HCT116 (cell line): ENCODE results near the gene PHF10. TPM values are rescaled to one million over a fixed set of nuclear protein-coding genes. Genes with fewer than 3 reads are reported as not detected.

Experiments used
- ATAC-seq: fragments of 200-7000 bp; cut with Tn5 transposase; 2 replicates; pipeline ENCODE4 v1.9.1; 2020; ENCODE audit warnings: mild to moderate bottlenecking, moderate library complexity
- BruUV-seq: library from RNA; stranded (reverse); fragments of 400-500 nt; replicated peaks from 2 replicates; lab custom pipeline; 2021; lab: Mats Ljungman, UMichigan
- CTCF ChIA-PET: fragments of 300-600 bp; sonication (Branson Sonifier 250); formaldehyde crosslinking; loops from one replicate; lab custom pipeline; 2021; ENCODE audit warnings: antibody characterized with exemption; lab: Charles Lee
- POLR2A ChIA-PET: fragments of 300-600, 350-600 bp; sonication (Branson Sonifier 250); formaldehyde crosslinking; loops from one replicate; lab custom pipeline; 2021; ENCODE audit warnings: antibody characterized with exemption; lab: Charles Lee
- RAD21 ChIA-PET, 2 experiments: fragments of 300-600 bp; sonication (Branson Sonifier 250); formaldehyde crosslinking; loops; one replicate each; lab custom pipeline; 2023; ENCODE audit warnings: low total read pairs in 2 of 2; ENCODE audit not compliant: uncharacterized antibody in 2 of 2, unreplicated experiment in 2 of 2, low non-redundant PET in 1 of 2; lab: Charles Lee
- DNase-seq: peaks from one replicate; pipeline ENCODE4 v3.0.0-alpha.2; 2010; ENCODE audit warnings: low read depth, low spot score
- H2AFZ ChIP-seq: fragments of 200-600 bp; shearing (Covaris generic), sonication (generic); 2 replicates; pipeline ENCODE4 v1.6.1; 2017; ENCODE audit warnings: low read depth, mixed run types, mixed read lengths, antibody characterized with exemption, low read length; ENCODE audit not compliant: poor library complexity, severe bottlenecking
- H3K27ac ChIP-seq: 2 replicates; pipeline ENCODE4 v1.5.1; 2012; ENCODE audit warnings: low read depth, low read length
- H3K27me3 ChIP-seq: fragments of 200-600 bp; sonication (generic); 2 replicates; pipeline ENCODE4 v1.6.1; 2016; ENCODE audit warnings: mixed run types, low read length, mixed read lengths; ENCODE audit not compliant: insufficient read depth
- H3K36me3 ChIP-seq, 2 experiments: fragments of 200-500 bp in 1 of 2; fragments of 200-600 bp in 1 of 2; sonication (Bioruptor generic) in 1 of 2; sonication (generic) in 1 of 2; 2 replicates each; pipeline versions ENCODE4 v1.5.1 to v1.6.1; 2014 to 2016; ENCODE audit warnings: low read length in 2 of 2, inconsistent platforms in 1 of 2, mixed read lengths in 1 of 2, mixed run types in 1 of 2; ENCODE audit not compliant: insufficient read depth in 2 of 2, control insufficient read depth in 1 of 2
- H3K4me1 ChIP-seq, 2 experiments: fragments of 200-600 bp in 1 of 2; sonication (generic) in 1 of 2; 2 replicates each; pipeline versions ENCODE4 v1.5.1 to v1.6.1; 2012 to 2017; ENCODE audit warnings: low read length in 2 of 2, inconsistent platforms in 1 of 2, mild to moderate bottlenecking in 1 of 2, mixed read lengths in 1 of 2, mixed run types in 1 of 2, moderate library complexity in 1 of 2; ENCODE audit not compliant: insufficient read depth in 2 of 2, control insufficient read depth in 1 of 2
- H3K4me2 ChIP-seq: fragments of 200-600 bp; sonication (generic); 2 replicates; pipeline ENCODE4 v1.6.1; 2017; ENCODE audit warnings: mixed run types, low read length, mixed read lengths
- H3K4me3 ChIP-seq, 2 experiments: fragments of 200-600 bp in 1 of 2; sonication (generic) in 1 of 2; replicated peaks in 1 of 2; 2 replicates each; pipeline ENCODE4 v1.5.1; 2011 to 2016; ENCODE audit warnings: low read length in 2 of 2, control low read depth in 1 of 2, low read depth in 1 of 2, mild to moderate bottlenecking in 1 of 2, mixed read lengths in 1 of 2, mixed run types in 1 of 2
- H3K79me2 ChIP-seq: fragments of 200-600 bp; sonication (generic); 2 replicates; pipeline ENCODE4 v1.6.1; 2017; ENCODE audit warnings: mild to moderate bottlenecking, mixed run types, low read length, moderate library complexity, mixed read lengths; ENCODE audit not compliant: insufficient read depth
- H3K9ac ChIP-seq: fragments of 200-600 bp; sonication (generic); 2 replicates; pipeline ENCODE4 v1.6.1; 2016; ENCODE audit warnings: low read length, mixed read lengths
- H3K9me2 ChIP-seq: fragments of 200-600 bp; sonication (generic), shearing (Covaris generic); 2 replicates; pipeline ENCODE4 v1.6.1; 2017; ENCODE audit warnings: mixed run types, mild to moderate bottlenecking, moderate library complexity; ENCODE audit not compliant: insufficient read depth
- H3K9me3 ChIP-seq, 2 experiments: fragments of 200-500 bp in 1 of 2; fragments of 200-600 bp in 1 of 2; sonication (Bioruptor generic) in 1 of 2; sonication (generic) in 1 of 2; 2 replicates each; pipeline ENCODE4 v1.6.1; 2014 to 2017; ENCODE audit warnings: low read length in 2 of 2, mixed read lengths in 2 of 2, inconsistent platforms in 1 of 2, low read depth in 1 of 2, mild to moderate bottlenecking in 1 of 2, mixed run types in 1 of 2, moderate library complexity in 1 of 2; ENCODE audit not compliant: control insufficient read depth in 1 of 2, insufficient read depth in 1 of 2
- H4K20me1 ChIP-seq: fragments of 200-600 bp; sonication (generic), shearing (Covaris generic); 2 replicates; pipeline ENCODE4 v1.6.1; 2017; ENCODE audit warnings: mixed run types, mild to moderate bottlenecking, moderate library complexity; ENCODE audit not compliant: insufficient read depth
- ELF1 ChIP-seq: IDR thresholded peaks from 2 replicates; pipeline ENCODE4 v1.6.1; 2012; ENCODE audit warnings: low read depth, borderline replicate concordance
- POLR2A ChIP-seq: IDR thresholded peaks from 2 replicates; pipeline ENCODE4 v1.7.0; 2011; ENCODE audit warnings: borderline replicate concordance; ENCODE audit not compliant: insufficient read depth, insufficient read length; ENCODE audit errors: extremely low read depth
- SP1 ChIP-seq: IDR thresholded peaks from 2 replicates; pipeline ENCODE4 v1.6.1; 2012; ENCODE audit warnings: low read depth
- TCF7L2 ChIP-seq: IDR thresholded peaks from 2 replicates; pipeline ENCODE4 v1.7.0; 2011; ENCODE audit warnings: borderline replicate concordance, inconsistent platforms; ENCODE audit not compliant: insufficient read depth, insufficient read length; ENCODE audit errors: extremely low read depth
- YY1 ChIP-seq: IDR thresholded peaks from 2 replicates; pipeline ENCODE4 v1.6.1; 2011; ENCODE audit warnings: low read length, low read depth, moderate library complexity, mild to moderate bottlenecking; ENCODE audit not compliant: insufficient replicate concordance; ENCODE audit errors: extremely low read depth
- ZNF274 ChIP-seq: fragments of 200-500 bp; sonication (Bioruptor generic); IDR thresholded peaks from 2 replicates; pipeline ENCODE4 v1.6.1; 2014; ENCODE audit warnings: mild to moderate bottlenecking, low read depth, low read length, inconsistent platforms
- intact Hi-C: fragments of 100-400 bp; cut with micrococcal nuclease; formaldehyde crosslinking; loops from 2 replicates; pipeline ENCODE4 v1.10.0; 2022
- total RNA-seq: library from RNA; stranded (reverse); gene quantifications from one replicate; pipeline ENCODE4 v1.2.1, GENCODE V29; 2021; ENCODE audit not compliant: unreplicated experiment
- TF ChIP-seq, protein P1 (sequence below), 3 experiments: fragments of 200-600 bp in 1 of 3; sonication (generic) in 1 of 3; IDR thresholded peaks in 2 of 3; conservative IDR thresholded peaks in 1 of 3; 2 replicates each; pipeline ENCODE4 v1.5.1; 2012 to 2017; ENCODE audit warnings: low read depth in 2 of 3, low read length in 2 of 3, antibody characterized with exemption in 1 of 3, borderline replicate concordance in 1 of 3, control low read depth in 1 of 3, mild to moderate bottlenecking in 1 of 3, mixed read lengths in 1 of 3, mixed run types in 1 of 3, moderate library complexity in 1 of 3; ENCODE audit not compliant: insufficient read depth in 1 of 3

PHF10 gene
- total RNA-seq, 1 experiment from 2014 or later, result 45.5 TPM

DNA sequence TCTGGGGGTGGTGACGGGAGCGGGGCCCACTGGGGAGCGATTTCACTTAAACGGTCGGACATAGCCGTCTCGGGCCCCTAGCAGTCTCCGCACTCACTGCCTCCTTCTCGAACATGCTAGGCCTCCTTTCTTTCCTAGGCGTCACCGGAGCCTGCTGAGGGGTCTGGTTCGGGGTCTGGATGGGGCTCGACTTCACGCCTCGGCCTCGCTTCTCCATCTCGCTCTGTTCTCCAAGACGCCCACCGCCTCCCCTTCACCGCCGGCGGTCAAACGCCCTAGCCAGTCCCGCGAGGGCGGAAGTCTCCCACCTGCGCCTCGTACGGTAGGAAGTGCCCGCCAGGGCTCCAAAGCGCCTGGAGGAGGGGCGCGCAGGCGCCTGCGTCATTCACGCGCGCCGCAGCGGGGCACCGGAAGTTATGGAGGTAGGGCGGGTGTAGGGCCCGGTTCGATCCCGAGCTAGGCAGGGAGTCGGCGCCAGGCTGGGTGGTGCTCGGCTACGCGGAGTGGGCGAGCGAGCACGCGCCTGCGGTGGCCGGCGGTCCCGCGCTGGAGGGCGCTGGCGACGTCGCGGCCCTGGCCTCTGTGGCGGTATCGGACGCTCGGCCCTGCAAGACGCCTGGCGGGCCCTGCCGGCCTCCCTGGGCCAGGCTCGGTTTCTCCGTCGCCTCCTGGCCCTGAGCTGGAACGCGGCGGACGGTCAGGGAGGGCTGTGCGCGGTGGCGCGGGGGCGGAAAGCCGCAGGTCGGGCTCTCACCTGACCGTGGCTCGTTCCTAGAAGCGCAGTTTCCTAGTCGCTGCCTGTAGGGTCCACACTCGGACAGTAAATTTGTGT, 27.2 kb upstream of the PHF10 start, which contains the start of the genes DYNLT2 and ERMARD (continued):
- TF ChIP-seq, protein P1, sequence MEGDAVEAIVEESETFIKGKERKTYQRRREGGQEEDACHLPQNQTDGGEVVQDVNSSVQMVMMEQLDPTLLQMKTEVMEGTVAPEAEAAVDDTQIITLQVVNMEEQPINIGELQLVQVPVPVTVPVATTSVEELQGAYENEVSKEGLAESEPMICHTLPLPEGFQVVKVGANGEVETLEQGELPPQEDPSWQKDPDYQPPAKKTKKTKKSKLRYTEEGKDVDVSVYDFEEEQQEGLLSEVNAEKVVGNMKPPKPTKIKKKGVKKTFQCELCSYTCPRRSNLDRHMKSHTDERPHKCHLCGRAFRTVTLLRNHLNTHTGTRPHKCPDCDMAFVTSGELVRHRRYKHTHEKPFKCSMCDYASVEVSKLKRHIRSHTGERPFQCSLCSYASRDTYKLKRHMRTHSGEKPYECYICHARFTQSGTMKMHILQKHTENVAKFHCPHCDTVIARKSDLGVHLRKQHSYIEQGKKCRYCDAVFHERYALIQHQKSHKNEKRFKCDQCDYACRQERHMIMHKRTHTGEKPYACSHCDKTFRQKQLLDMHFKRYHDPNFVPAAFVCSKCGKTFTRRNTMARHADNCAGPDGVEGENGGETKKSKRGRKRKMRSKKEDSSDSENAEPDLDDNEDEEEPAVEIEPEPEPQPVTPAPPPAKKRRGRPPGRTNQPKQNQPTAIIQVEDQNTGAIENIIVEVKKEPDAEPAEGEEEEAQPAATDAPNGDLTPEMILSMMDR (IDR thresholded peaks at IDR 0.05 in 2 of 3, conservative IDR thresholded peaks at IDR 0.05 in 1 of 3; ENCODE audit: borderline replicate concordance in 1 of 3, insufficient read depth in 1 of 3, low read depth in 2 of 3, low read length in 2 of 3), result peak in 1 of 3 experiments; percentile 14; a peak in 1 of 6 replicates
- peak; percentile 81 for TF ChIP-seq SP1
- TF ChIP-seq ELF1, result peak; percentile 94
- peak; percentile 88 for TF ChIP-seq YY1
- TF ChIP-seq TCF7L2, result no peak
- TF ChIP-seq POLR2A, result peak; percentile 80

DNA sequence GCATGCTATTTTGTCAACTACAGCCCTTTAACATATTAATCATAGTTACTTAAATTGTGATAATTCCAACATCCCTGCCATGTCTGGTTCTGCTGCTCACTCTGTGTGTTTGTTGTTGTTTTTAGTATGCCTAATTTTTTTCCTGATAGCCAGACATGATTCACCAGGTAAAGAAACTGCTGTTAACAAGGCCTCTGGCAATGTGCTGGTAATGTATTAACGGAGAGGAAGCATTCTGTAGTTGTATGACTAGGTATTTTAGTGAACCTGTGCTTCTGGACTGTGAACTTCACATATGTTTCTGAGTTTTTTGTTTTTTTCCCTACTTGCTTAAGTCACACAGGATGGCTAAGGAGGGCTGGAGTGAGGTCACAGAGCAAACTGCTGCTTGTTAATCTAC, 22.3 kb upstream of the PHF10 start:
- Histone ChIP-seq H4K20me1 (no peaks in the 10 kb centered on the region), H3K27me3 (no peaks in the 10 kb centered on the region), H3K9me3 (peaks cover 0 to 5% of the 10 kb centered on the region in 2 experiments; a peak in 1 of 4 replicates), H3K4me2 (no peak overlapping the region), H3K36me3 (0 out of 4 replicates have a peak, but pooled peaks cover 0 to 5% of the 10 kb centered on the region in 2 experiments), H3K4me1 (peaks cover 0 to 8% of the 10 kb centered on the region in 2 experiments; a peak in 3 of 4 replicates), H3K9me2 (no peaks in the 10 kb centered on the region), H3K79me2 (peaks cover 21% of the 10 kb centered on the region), H3K9ac (no peak overlapping the region), H3K27ac (no peak overlapping the region), H3K4me3 (no peak overlapping the region)
- DNase-seq, result no peak
- CTCF ChIA-PET, result no interaction called here
- BruUV-seq, result no TSS peak
- no peak for TF ChIP-seq ZNF274
- TF ChIP-seq, all 23 proteins: peak for 0
- no peak for ATAC-seq
- ChIA-PET RAD21 (no interaction called here), POLR2A (no interaction called here)
- intact Hi-C loops, result no loop called here
- H2AFZ ChIP-seq, result no peak overlapping the region
